HPDE6-E6E7 (cell line): ENCODE results near the gene MIS18BP1.
"Not testable (repeated sequence)": the region's sequence is repeated elsewhere in the genome, so short reads cannot be mapped to it uniquely, and the experiment has no call there.

Source experiments
- DNase-seq: peaks from one replicate; pipeline ENCODE4 v3.0.0; 2011; ENCODE audit warnings: missing footprints; ENCODE audit errors: extremely low spot score

MIS18BP1 gene

DNA sequence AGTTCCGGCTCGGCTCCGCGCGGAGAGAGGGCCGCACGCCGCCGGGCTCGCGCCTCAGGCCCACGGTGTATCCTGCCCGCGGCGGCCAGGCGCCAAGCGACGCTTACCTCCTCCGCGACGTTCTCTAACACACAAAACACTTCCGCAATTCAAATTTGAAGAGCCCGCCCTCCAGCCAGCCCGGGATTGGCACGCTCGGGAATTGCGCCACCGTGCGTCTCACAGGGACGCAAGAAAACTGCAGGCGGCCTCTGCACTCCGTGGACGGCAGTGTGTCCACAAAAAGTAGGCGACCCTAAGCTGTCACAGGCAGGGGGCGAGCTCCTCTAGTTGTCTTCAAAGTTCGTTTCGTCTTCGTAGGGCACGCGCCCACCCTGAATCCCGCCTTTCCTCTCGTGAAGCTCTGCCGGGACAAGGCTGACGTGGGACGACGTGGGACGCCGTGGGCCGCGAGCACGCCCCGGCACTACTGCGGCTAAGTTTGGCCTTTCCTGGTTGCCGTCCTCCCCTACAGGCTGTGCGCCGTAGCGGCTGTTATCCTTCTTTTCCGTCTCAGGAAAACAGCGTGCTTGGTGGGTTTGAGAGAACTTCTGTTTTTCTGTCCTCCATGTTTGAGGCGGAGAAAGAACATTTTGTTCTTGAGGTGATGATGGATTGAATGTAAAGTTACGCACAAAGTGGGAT, at the start of gene MIS18BP1:
Gene MIS18BP1 (minus strand): TSS at position 133 of the 684 bp plus-strand sequence. CDS start 5,916 bp downstream, outside the sequence.
- peak; percentile 89 for DNase-seq

- DNase-seq = no peak
Observed at GRCh38 chr14:45298423-45299117, 45.6 kb upstream of the MIS18BP1 start.

GRCh38 chr14:45294796-45295195, 41.8 kb upstream of the MIS18BP1 start:
- DNase-seq = not testable (repeated sequence)

DNA sequence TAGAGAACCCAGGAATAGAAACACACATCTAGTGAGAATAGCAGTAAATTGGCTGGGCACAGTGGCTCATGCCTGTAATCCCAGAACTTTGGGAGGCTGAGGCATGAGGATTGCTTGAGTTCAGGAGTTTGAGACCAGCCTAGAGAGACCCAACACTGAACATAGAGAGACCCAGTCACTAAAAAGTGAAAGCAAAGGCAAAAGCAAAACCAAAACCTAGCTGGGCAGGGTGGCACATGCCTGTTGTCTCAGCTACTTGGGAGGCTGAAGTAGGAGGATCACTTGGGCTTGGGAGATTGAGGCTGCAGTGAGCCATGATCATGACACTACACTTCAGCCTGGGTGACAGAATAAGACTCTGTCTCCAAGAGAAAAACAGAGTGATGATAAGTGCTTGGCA, 37.5 kb upstream of the MIS18BP1 start:
- no peak for DNase-seq

DNA sequence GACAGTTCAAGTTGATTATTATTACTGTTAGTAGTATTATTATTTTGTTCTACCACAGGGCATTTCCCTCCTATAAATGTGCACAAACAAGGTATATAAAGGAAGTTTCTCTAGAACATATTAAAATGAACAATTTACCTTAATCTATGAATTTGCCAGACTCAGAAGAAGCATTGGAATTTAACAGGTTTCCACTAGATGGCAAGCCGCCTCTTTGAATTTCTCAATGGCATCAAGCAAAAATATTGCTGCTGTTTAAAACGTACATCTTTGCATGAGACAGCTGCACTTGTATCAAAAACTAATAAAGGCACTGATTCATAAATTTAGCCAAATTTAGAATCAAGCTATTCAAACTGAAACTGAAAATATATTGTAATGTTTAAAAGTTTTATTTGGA, 34.6 kb upstream of the MIS18BP1 start:
- no peak for DNase-seq

DNA sequence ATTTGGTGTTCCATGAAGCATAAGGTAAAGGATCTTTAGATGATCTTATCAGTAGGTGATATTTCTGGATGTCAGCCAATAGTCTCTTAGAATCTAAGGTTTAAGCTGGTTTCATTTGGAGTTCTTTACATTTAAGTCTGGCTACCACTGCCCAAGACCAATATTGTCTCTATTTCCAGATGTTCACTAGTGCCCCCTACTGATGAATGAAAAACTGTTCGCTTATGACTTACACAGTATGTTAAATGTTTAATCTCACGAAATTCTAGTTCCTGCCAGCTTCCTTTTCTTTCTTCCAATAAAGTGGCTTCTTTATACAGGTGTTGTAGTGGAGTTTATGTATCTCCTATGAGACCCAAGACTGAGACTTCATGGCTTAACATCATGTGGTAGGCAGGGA, 31.8 kb upstream of the MIS18BP1 start:
- no peak for DNase-seq

GRCh38 chr14:45281731-45282400, 28.9 kb upstream of the MIS18BP1 start:
- DNase-seq = not testable (repeated sequence)

DNA sequence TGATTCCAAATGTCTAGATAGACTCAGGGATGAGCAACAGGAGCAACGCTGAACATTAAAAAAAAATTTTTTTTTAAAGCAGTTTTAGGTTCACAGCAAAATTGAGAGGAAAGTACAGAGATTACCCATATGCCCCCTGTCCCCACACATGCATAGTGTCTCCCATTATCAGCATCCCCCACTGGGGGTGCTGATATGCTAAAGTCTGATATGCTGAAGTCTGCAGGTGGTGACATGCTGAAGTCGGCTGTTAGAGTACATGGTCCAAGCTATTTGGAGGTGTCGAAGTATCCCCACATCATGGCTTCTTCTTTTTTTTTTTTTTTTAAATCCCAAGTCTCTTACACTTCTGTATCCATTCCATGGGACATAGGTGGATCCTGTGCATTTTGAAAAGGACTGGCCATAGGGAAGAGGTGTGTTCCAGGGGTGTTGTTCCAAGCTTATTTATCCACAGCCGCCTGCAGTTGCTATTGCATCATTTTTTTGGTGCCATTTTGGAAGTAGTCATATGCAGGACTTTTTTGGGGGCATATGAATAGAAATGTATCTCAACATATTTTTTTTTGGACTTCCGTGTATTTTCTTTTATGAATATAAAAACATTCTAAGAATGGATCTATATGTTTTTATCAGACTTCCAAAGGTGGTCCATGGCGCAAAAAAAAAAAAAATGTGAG, 19.0 kb upstream of the MIS18BP1 start:
- no peak for DNase-seq

DNA sequence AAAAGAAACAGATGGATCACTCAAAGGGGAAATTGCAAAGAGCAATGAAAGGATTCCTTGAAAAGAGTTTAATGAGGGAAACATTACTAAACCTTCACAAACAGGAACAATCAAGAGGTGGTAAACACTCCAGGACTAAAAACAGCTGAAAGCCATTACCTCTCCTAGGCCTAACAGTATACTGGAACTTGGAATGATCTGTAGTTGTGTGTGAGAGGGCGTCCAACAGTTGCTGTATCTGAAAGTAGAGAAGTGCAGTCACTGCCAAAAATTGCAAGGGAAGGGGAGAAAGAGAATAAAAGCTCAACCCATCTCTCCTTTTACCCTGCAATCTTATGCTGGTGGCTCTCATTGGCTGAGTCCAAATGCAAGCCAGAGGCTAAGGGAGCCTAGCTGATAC, 17.0 kb upstream of the MIS18BP1 start:
- DNase-seq = no peak

DNA sequence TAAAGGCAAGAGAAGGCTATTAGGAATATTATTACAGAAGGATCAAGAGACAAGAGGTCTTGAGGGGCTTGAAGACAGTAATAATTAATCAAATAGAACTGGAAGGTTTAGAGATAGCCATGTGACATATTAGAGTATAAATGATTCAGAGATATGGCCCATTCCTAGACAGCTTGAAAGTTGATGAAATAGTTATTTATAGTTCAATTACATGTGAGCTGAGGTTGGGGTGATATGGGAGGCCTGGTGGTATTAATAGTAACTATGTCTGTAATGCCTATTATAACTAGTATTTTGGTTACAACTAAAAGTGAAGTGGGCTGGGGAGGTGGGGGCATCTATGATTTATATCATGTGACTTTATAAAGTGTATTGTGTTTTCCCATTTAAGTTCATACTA, 14.1 kb upstream of the MIS18BP1 start:
- DNase-seq = no peak

GRCh38 chr14:45262637-45263036, 9.6 kb upstream of the MIS18BP1 start:
- DNase-seq = no peak

GRCh38 chr14:45261209-45261608, 8.2 kb upstream of the MIS18BP1 start:
- no peak for DNase-seq

DNA sequence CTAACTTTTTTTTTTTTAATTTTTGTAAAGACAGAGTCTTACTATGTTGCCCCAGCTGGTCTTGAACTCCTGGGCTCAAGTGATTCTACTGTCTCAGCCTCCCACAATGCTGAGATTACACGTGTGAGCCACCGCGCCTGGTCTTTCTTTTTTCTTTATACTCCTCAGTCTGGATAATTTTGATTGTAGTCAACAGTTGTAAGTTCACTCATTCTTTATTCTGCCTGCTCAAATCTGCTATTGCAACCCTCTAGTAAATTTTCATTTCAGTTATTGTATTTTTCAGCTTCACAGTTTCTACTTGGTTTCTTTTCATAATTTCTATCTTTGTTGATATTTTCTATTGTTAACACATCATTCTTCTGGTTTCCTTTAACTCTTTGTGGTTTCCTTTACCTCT, 5.8 kb upstream of the MIS18BP1 start:
- DNase-seq = no peak

DNA sequence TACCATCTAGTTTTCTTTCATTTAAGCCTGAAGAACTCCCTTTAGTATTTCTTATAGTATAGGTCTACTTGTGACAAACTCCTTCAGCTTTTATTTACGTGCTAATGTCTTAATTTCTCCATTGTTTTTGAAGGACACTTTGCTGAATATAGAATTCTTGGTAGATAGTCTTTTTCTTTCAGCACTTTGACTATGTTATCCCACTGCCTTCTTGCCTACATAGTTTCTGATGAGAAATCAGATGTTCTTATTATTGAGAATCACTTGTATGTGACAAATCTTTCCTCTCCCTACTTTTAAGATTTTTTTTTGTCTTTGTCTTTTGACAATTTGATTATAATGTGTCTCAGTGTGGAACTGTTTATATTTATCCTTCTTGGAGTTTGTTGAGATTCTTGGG, 5.1 kb upstream of the MIS18BP1 start:
- no peak for DNase-seq

DNA sequence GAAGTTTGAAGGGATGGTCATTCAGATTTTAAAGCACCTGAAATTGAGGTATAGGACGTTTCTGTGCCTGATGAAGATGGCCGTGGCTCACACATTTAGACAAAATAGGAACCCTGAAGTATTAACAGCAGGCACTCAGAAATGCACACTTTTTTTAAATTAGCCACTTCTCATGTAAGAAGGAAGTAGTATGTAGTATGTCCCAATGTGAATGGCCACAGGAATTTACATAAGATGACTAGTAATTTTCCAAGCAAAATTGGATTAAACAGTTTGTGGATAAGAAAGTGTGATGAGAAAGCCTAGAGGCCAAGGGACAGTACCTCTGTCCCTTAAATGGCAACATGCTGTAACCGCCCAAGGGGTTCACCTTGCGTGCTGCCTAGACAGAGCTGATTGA, 1.8 kb upstream of the MIS18BP1 start:
- no peak for DNase-seq

DNA sequence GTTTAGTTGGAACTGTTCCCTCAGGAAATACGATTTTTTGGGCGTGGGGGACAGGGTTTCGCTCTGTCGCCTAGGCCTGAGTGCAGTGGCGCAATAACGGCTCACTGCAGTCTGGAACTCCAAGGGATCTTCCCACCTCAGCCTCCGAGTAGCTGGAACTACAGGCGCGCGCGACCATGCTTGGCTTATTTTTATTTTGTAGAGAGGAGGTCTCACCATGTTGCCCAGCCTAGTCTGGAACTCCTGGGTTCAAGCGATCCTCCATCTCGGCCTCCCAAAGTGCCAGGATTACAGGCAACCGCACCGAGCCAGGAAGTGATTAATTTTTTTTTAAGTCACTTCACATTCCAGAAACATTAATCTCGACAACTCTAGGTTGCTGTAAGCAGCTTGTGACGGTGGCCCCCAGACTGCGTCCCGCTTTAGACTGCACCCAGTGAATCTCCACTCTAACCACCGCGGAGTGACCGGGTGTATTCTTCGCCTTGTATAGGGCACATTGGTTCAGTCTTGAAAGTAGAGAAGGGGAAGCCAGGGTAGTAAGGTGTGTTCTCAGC, 830 bp upstream of the MIS18BP1 start:
- DNase-seq = no peak

DNA sequence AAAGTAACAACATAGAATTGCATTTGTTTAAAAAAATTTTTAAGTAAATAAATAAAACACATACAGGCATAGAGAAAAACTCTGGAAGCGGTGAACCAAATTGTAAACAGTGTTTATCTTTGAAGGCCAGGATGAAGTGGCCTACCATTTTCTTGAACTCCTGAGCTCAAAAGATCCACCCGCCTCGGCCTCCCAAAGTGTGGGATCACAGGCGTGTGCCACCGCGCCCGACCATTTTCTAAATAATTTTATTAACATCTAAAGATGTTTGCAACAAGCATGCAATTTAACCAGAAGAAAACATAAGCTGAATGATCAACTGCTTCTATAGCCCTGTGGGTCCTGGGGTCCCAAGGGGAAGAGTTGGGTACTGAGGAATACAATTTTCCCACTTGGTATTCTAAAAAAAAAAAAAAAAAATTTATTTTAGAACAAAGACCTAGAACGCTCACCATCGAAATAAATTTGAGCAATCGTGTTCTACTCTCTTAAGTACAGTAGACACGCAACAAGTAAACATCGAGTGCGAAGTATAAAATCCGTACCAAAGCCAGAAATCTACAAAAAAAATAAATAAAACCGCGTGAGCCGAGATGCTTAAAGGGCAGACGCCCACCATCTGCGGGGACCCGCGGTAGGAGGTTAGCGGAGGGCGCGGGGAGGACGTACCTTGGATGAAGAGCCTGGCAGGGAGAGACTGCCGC, 484 bp downstream of the MIS18BP1 start:
- no peak for DNase-seq

GRCh38 chr14:45251912-45252311, 1.1 kb downstream of the MIS18BP1 start:
- DNase-seq = no peak

GRCh38 chr14:45249856-45250575, 3.0 kb downstream of the MIS18BP1 start:
- no peak for DNase-seq

GRCh38 chr14:45247427-45247826, 5.6 kb downstream of the MIS18BP1 start:
- no peak for DNase-seq

- DNase-seq = no peak
Observed at GRCh38 chr14:45246691-45247090, 6.3 kb downstream of the MIS18BP1 start.
